HEK293 (cell line): ENCODE measurements around the gene SLC26A6.

ENCODE experiments used
- CTCF ChIA-PET: fragments of 350-600 bp; formaldehyde crosslinking; extraction: SDS; loops from one replicate; lab custom pipeline; 2021; ENCODE audit warnings: antibody characterized with exemption; lab: Yijun Ruan, JAX
- POLR2A ChIA-PET: fragments of 300-600 bp; formaldehyde crosslinking; extraction: SDS; loops from one replicate; lab custom pipeline; 2020; ENCODE audit warnings: antibody characterized with exemption, inconsistent platforms; lab: Yijun Ruan, JAX
- H3K27ac ChIP-seq: fragments of 200-500 bp; sonication (Bioruptor generic); 2 replicates; pipeline ENCODE4 v1.5.1; 2014; ENCODE audit warnings: low read depth, low read length, control low read depth, inconsistent platforms; ENCODE audit errors: extremely low read depth
- H3K36me3 ChIP-seq, 2 experiments: fragments of 200-500 bp in 1 of 2; sonication (Bioruptor generic) in 1 of 2; 1 replicate in 1 of 2; 2 replicates in 1 of 2; pipeline ENCODE4 v1.5.1; 2014 to 2017; ENCODE audit warnings: inconsistent platforms in 2 of 2, low read length in 2 of 2; ENCODE audit not compliant: control insufficient read depth in 2 of 2, insufficient read depth in 1 of 2
- H3K4me1 ChIP-seq: fragments of 200-500 bp; sonication (Bioruptor generic); 2 replicates; pipeline ENCODE4 v1.5.1; 2014; ENCODE audit warnings: mild to moderate bottlenecking, low read length, inconsistent platforms; ENCODE audit not compliant: control insufficient read depth, insufficient read depth
- H3K4me3 ChIP-seq: 2 replicates; pipeline ENCODE4 v1.5.1; 2011; ENCODE audit warnings: low read depth, mild to moderate bottlenecking, control low read depth, low read length, moderate library complexity
- H3K9me3 ChIP-seq: fragments of 200-500 bp; sonication (Bioruptor generic); 2 replicates; pipeline ENCODE4 v1.5.1; 2014; ENCODE audit warnings: low read depth, low read length, inconsistent platforms; ENCODE audit not compliant: control insufficient read depth, insufficient read depth
- GLIS1 ChIP-seq: fragments of 450-650 bp; formaldehyde crosslinking; IDR thresholded peaks from 2 replicates; pipeline ENCODE4 v1.5.1; 2016; ENCODE audit warnings: missing biosample characterization, missing genetic modification characterization
- HOXC10 ChIP-seq: sonication (generic); formaldehyde crosslinking; IDR thresholded peaks from 2 replicates; pipeline ENCODE4 v1.8.1; 2023; ENCODE audit warnings: mild to moderate bottlenecking, missing genetic modification reagents
- HOXD13 ChIP-seq: sonication (generic); formaldehyde crosslinking; IDR thresholded peaks from 2 replicates; pipeline ENCODE4 v1.8.0; 2022; ENCODE audit warnings: missing genetic modification reagents, borderline replicate concordance
- KLF10 ChIP-seq: fragments of 450-650 bp; IDR thresholded peaks from 2 replicates; pipeline ENCODE4 v1.5.1; 2018; ENCODE audit warnings: missing biosample characterization, mild to moderate bottlenecking, missing genetic modification characterization
- ZEB2 ChIP-seq: fragments of 450-650 bp; formaldehyde crosslinking; IDR thresholded peaks from 2 replicates; pipeline ENCODE4 v1.5.1; 2016; ENCODE audit warnings: missing biosample characterization, missing genetic modification characterization
- ZFP69B ChIP-seq: fragments of 450-650 bp; formaldehyde crosslinking; IDR thresholded peaks from 2 replicates; pipeline ENCODE4 v1.5.1; 2016; ENCODE audit warnings: missing biosample characterization, missing genetic modification characterization
- ZNF121 ChIP-seq: fragments of 450-650 bp; formaldehyde crosslinking; IDR thresholded peaks from 2 replicates; pipeline ENCODE4 v1.5.1; 2016; ENCODE audit warnings: missing biosample characterization, missing genetic modification characterization
- ZNF140 ChIP-seq: fragments of 450-650 bp; formaldehyde crosslinking; IDR thresholded peaks from 2 replicates; pipeline ENCODE4 v1.5.1; 2016; ENCODE audit warnings: missing biosample characterization, missing genetic modification characterization
- ZNF174 ChIP-seq: fragments of 450-650 bp; formaldehyde crosslinking; IDR thresholded peaks from 2 replicates; pipeline ENCODE4 v1.5.0; 2017; ENCODE audit warnings: missing biosample characterization, mild to moderate bottlenecking, missing genetic modification characterization
- ZNF175 ChIP-seq: fragments of 450-650 bp; formaldehyde crosslinking; IDR thresholded peaks from 2 replicates; pipeline ENCODE4 v1.5.1; 2016; ENCODE audit warnings: missing biosample characterization, missing genetic modification characterization
- ZNF23 ChIP-seq: fragments of 450-650 bp; formaldehyde crosslinking; IDR thresholded peaks from 2 replicates; pipeline ENCODE4 v1.5.1; 2016; ENCODE audit warnings: missing biosample characterization, missing genetic modification characterization, borderline replicate concordance
- ZNF266 ChIP-seq: fragments of 450-650 bp; formaldehyde crosslinking; IDR thresholded peaks from 2 replicates; pipeline ENCODE4 v1.5.1; 2016; ENCODE audit warnings: missing biosample characterization, missing genetic modification characterization, low read depth
- ZNF302 ChIP-seq: fragments of 450-650 bp; formaldehyde crosslinking; IDR thresholded peaks from 2 replicates; pipeline ENCODE4 v1.5.1; 2016; ENCODE audit warnings: missing biosample characterization, missing genetic modification characterization, low read depth
- ZNF350 ChIP-seq: fragments of 450-650 bp; formaldehyde crosslinking; IDR thresholded peaks from 2 replicates; pipeline ENCODE4 v1.5.0; 2017; ENCODE audit warnings: missing biosample characterization, mild to moderate bottlenecking, missing genetic modification characterization
- ZNF354C ChIP-seq: fragments of 450-650 bp; formaldehyde crosslinking; IDR thresholded peaks from 2 replicates; pipeline ENCODE4 v1.5.1; 2016; ENCODE audit warnings: missing biosample characterization, missing genetic modification characterization, low read depth, borderline replicate concordance
- ZNF501 ChIP-seq: fragments of 450-650 bp; formaldehyde crosslinking; IDR thresholded peaks from 2 replicates; pipeline ENCODE4 v1.5.1; 2016; ENCODE audit warnings: missing biosample characterization, missing genetic modification characterization
- ZNF510 ChIP-seq: fragments of 450-650 bp; formaldehyde crosslinking; IDR thresholded peaks from 2 replicates; pipeline ENCODE4 v1.5.1; 2018; ENCODE audit warnings: mild to moderate bottlenecking, missing genetic modification characterization, missing biosample characterization; ENCODE audit not compliant: insufficient replicate concordance
- ZNF548 ChIP-seq: fragments of 450-650 bp; formaldehyde crosslinking; IDR thresholded peaks from 2 replicates; pipeline ENCODE4 v1.5.1; 2016; ENCODE audit warnings: missing biosample characterization, missing genetic modification characterization
- ZNF621 ChIP-seq: fragments of 450-650 bp; formaldehyde crosslinking; IDR thresholded peaks from 2 replicates; pipeline ENCODE4 v1.5.1; 2017; ENCODE audit warnings: missing biosample characterization, missing genetic modification characterization
- ZNF707 ChIP-seq: fragments of 450-650 bp; formaldehyde crosslinking; IDR thresholded peaks from 2 replicates; pipeline ENCODE4 v1.5.1; 2016; ENCODE audit warnings: missing biosample characterization, missing genetic modification characterization
- ZNF777 ChIP-seq: fragments of 450-650 bp; formaldehyde crosslinking; IDR thresholded peaks from 2 replicates; pipeline ENCODE4 v1.5.1; 2017; ENCODE audit warnings: missing biosample characterization, missing genetic modification characterization, borderline replicate concordance
- ZNF785 ChIP-seq: fragments of 450-650 bp; formaldehyde crosslinking; IDR thresholded peaks from 2 replicates; pipeline ENCODE4 v1.5.1; 2016; ENCODE audit warnings: missing biosample characterization, missing genetic modification characterization
- ZNF792 ChIP-seq: fragments of 450-650 bp; formaldehyde crosslinking; IDR thresholded peaks from 2 replicates; pipeline ENCODE4 v1.5.1; 2016; ENCODE audit warnings: missing biosample characterization, missing genetic modification characterization
- ZNF837 ChIP-seq: fragments of 450-650 bp; formaldehyde crosslinking; IDR thresholded peaks from 2 replicates; pipeline ENCODE4 v1.5.1; 2016; ENCODE audit warnings: missing biosample characterization, missing genetic modification characterization
- ZNF843 ChIP-seq: fragments of 450-650 bp; formaldehyde crosslinking; IDR thresholded peaks from 2 replicates; pipeline ENCODE4 v1.5.1; 2016; ENCODE audit warnings: missing biosample characterization, missing genetic modification characterization
- ZXDB ChIP-seq: fragments of 450-650 bp; formaldehyde crosslinking; IDR thresholded peaks from 2 replicates; pipeline ENCODE4 v1.5.1; 2016; ENCODE audit warnings: missing biosample characterization, missing genetic modification characterization
- TF ChIP-seq, protein P1 (sequence below): fragments of 450-650 bp; formaldehyde crosslinking; IDR thresholded peaks from 2 replicates; pipeline ENCODE4 v1.5.1; 2016; ENCODE audit warnings: missing biosample characterization, missing genetic modification characterization
- TF ChIP-seq, protein P2 (sequence below): fragments of 450-650 bp; formaldehyde crosslinking; IDR thresholded peaks from 2 replicates; pipeline ENCODE4 v1.5.1; 2016; ENCODE audit warnings: missing biosample characterization, missing genetic modification characterization
- TF ChIP-seq, protein P3 (sequence below): fragments of 450-650 bp; formaldehyde crosslinking; IDR thresholded peaks from 2 replicates; pipeline ENCODE4 v1.5.1; 2016; ENCODE audit warnings: missing biosample characterization, missing genetic modification characterization

The SLC26A6 gene

DNA sequence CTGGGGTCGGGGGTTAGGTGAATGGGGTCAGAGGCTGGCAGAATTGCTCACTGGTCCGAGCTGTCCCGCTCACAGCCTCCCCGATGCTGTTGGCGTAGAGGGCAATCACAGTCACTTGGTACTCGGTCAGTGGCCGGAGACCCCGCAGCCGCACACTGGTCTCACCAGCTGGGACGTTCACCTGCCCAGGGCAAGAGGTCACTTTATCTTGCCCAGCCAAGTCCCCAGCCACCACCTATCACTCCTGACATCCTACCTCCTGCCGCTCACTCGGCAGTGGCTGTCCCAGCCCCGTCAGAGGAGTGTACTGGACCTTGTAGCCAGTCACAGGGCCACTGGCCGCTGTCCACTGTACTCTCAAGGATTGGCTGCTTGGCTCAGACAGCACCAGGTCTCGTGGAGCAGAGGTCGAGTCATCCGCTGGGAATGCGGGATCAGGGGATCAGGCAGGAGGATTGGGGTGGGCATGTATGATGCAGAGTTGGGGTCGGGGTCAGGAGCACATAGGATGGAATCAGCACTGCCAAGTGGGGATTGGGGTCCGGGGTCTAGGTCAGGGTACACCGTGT lies 42.7 kb downstream of the SLC26A6 start (continued):
- TF ChIP-seq ZXDB (no peak), GLIS1 (tag by site-specific recombination) (no peak), ZNF510 (no peak), KLF10 (no peak), ZNF707 (no peak), ZNF843 (no peak), ZNF140 (tag by site-specific recombination) (no peak), ZNF354C (tag by site-specific recombination) (no peak), ZNF548 (tag by site-specific recombination) (no peak)
- TF ChIP-seq, protein P1, sequence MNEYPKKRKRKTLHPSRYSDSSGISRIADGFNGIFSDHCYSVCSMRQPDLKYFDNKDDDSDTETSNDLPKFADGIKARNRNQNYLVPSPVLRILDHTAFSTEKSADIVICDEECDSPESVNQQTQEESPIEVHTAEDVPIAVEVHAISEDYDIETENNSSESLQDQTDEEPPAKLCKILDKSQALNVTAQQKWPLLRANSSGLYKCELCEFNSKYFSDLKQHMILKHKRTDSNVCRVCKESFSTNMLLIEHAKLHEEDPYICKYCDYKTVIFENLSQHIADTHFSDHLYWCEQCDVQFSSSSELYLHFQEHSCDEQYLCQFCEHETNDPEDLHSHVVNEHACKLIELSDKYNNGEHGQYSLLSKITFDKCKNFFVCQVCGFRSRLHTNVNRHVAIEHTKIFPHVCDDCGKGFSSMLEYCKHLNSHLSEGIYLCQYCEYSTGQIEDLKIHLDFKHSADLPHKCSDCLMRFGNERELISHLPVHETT (tag by site-specific recombination): no peak

DNA sequence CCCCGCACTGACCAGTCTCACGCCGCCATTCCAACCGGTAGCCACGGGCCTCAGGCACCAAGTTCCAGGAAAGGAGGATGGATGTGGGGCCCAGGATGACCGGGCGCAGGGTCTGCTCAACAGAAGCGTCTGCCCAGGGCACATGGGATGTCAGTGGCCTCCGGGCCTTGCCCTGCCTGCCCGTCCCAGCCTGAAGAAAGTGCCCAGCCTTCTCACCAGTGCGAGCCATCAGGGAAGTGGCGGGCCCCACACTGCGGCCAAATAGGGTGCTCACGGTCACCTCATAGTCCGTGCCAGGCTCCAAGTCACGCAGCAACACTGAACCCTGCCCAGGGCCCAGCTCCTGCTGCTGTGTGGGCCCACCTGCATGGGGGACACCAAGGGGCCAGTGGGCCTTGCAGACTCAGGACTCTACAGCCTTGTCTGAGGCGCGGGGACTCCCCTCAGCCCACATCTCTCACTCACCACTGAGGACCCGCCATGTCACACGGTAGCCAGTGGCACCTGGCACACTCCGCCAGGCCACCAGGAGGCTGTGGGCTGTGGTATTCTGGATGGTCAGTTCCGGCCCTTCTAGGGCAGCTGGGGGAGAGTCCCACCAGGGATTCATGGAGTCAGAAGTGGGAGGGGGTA lies 43.3 kb downstream of the SLC26A6 start:
- Histone ChIP-seq H3K36me3 (peaks cover 0 to 4% of the 10 kb centered on the region in 2 experiments; a peak in 1 of 3 replicates), H3K9me3 (no peaks in the 10 kb centered on the region), H3K4me3 (no peak overlapping the region), H3K4me1 (no peaks in the 10 kb centered on the region), H3K27ac (no peak overlapping the region)
- no peak for TF ChIP-seq ZNF837 (tag by site-specific recombination)
- peak; percentile 63 for TF ChIP-seq ZFP69B (tag by site-specific recombination)
- no peak for TF ChIP-seq ZNF23 (tag by site-specific recombination)
- TF ChIP-seq, protein P2, sequence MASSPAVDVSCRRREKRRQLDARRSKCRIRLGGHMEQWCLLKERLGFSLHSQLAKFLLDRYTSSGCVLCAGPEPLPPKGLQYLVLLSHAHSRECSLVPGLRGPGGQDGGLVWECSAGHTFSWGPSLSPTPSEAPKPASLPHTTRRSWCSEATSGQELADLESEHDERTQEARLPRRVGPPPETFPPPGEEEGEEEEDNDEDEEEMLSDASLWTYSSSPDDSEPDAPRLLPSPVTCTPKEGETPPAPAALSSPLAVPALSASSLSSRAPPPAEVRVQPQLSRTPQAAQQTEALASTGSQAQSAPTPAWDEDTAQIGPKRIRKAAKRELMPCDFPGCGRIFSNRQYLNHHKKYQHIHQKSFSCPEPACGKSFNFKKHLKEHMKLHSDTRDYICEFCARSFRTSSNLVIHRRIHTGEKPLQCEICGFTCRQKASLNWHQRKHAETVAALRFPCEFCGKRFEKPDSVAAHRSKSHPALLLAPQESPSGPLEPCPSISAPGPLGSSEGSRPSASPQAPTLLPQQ (tag by site-specific recombination): peak; percentile 47; the same call in 1 of the 2 replicates
- CTCF ChIA-PET: no interaction called here
- POLR2A ChIA-PET: no interaction called here

DNA sequence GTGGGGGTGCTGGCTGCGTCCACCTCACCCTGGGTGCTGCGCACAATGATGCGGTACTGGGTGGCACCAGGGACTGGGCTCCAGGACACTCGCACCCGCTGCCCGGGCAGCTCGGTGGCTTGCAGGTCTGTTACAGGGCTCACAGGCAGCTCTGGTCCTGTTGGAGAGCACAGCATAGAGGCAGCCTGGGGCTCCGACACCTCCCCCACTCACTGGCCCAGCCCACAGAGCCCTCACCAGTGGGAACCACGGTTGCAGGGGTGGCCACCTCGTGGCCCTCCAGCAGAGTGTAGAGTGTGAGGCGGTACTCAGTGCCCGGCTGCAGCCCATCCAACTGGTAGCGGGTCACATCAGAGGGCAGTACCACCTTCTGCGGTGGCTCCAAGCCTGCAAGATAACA lies 43.8 kb downstream of the SLC26A6 start:
- CTCF ChIA-PET: no interaction called here
- Histone ChIP-seq H3K9me3 (no peaks in the 10 kb centered on the region), H3K36me3 (peaks cover 0 to 1% of the 10 kb centered on the region in 2 experiments; a peak in 1 of 3 replicates), H3K4me1 (no peaks in the 10 kb centered on the region), H3K27ac (no peak overlapping the region), H3K4me3 (no peak overlapping the region)
- POLR2A ChIA-PET: no interaction called here
- TF ChIP-seq ZNF621 (no peak), ZEB2 (tag by site-specific recombination) (no peak), ZNF266 (no peak)

DNA sequence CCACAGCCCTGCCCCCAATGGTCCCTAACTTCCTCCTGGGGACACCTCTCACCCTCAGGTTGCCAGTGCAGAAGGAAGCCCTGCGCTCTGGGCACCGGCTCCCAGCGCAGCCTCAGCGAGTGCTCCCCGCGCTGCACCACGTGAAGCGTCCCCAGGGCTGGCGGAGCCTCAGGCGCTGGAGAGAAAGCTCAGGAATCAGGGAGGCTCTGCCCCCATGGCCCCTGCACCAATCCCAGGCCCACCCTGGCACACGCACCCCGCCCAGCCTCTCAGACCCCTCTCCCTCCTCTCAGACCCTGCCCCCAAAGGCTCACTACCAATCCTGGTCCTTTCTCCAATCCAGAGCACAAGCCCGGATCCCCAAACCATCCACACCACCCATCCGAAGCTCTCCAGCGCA lies 47.0 kb downstream of the SLC26A6 start:
- no peak overlapping the region for H3K4me3 ChIP-seq
- peaks cover 0 to 3% of the 10 kb centered on the region in 2 experiments; a peak in 1 of 3 replicates for H3K36me3 ChIP-seq
- POLR2A ChIA-PET: no interaction called here
- no peaks in the 10 kb centered on the region for H3K9me3 ChIP-seq
- no peaks in the 10 kb centered on the region for H3K4me1 ChIP-seq
- CTCF ChIA-PET: no interaction called here
- no peak overlapping the region for H3K27ac ChIP-seq
- TF ChIP-seq ZNF174 (tag by site-specific recombination) (no peak), ZNF792 (tag by site-specific recombination) (no peak), ZNF302 (tag by site-specific recombination) (no peak), ZNF121 (tag by site-specific recombination) (no peak), HOXD13 (CRISPR knock-in tag) (no peak), ZNF777 (tag by site-specific recombination) (no peak), ZNF350 (no peak), ZNF175 (tag by site-specific recombination) (no peak), ZNF501 (tag by site-specific recombination) (no peak), HOXC10 (no peak), ZNF785 (no peak)
- TF ChIP-seq, protein P3, sequence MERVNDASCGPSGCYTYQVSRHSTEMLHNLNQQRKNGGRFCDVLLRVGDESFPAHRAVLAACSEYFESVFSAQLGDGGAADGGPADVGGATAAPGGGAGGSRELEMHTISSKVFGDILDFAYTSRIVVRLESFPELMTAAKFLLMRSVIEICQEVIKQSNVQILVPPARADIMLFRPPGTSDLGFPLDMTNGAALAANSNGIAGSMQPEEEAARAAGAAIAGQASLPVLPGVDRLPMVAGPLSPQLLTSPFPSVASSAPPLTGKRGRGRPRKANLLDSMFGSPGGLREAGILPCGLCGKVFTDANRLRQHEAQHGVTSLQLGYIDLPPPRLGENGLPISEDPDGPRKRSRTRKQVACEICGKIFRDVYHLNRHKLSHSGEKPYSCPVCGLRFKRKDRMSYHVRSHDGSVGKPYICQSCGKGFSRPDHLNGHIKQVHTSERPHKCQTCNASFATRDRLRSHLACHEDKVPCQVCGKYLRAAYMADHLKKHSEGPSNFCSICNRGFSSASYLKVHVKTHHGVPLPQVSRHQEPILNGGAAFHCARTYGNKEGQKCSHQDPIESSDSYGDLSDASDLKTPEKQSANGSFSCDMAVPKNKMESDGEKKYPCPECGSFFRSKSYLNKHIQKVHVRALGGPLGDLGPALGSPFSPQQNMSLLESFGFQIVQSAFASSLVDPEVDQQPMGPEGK (tag by site-specific recombination): no peak
